H1 (cell line): Measurements from ENCODE around the gene ZBED4. TPM values are rescaled to one million over a fixed set of nuclear protein-coding genes. Genes with fewer than 3 reads are reported as not detected.
A peak's percentile ranks its signal among the peaks of the same experiment; 100 is the strongest.

Experiments used
- CTCF ChIA-PET: fragments of 300-600 bp; sonication (Branson Sonifier 250); formaldehyde crosslinking; loops from one replicate; lab custom pipeline; 2021; ENCODE audit not compliant: partially characterized antibody; lab: Charles Lee
- POLR2A ChIA-PET: fragments of 300-600 bp; sonication (Branson Sonifier 250); formaldehyde crosslinking; loops from one replicate; lab custom pipeline; 2021; ENCODE audit warnings: inconsistent platforms; ENCODE audit not compliant: partially characterized antibody; lab: Charles Lee
- DNase-seq, 2 experiments: peaks; one replicate each; pipeline versions ENCODE4 v3.0.0 to v3.0.0-alpha.2; 2010 to 2022; ENCODE audit warnings: low spot score in 2 of 2, low read depth in 1 of 2, mixed read lengths in 1 of 2
- FAIRE-seq: peaks from 2 replicates; lab custom pipeline; 2011; peaks lifted over from hg19 to GRCh38; lab: Jason Lieb, UNC
- H2AFZ ChIP-seq: 2 replicates; pipeline ENCODE4 v1.8.1; 2012; ENCODE audit warnings: low read length, inconsistent platforms
- H2AK5ac ChIP-seq: 2 replicates; pipeline ENCODE4 v1.6.1; 2013; ENCODE audit warnings: low read depth, low read length
- H2BK120ac ChIP-seq: replicated peaks from 2 replicates; pipeline ENCODE3; 2013; ENCODE audit warnings: low read depth, low read length, inconsistent platforms
- H2BK12ac ChIP-seq: 2 replicates; pipeline ENCODE4 v1.6.1; 2013; ENCODE audit warnings: low read depth, low read length
- H2BK15ac ChIP-seq: 2 replicates; pipeline ENCODE4 v1.6.1; 2013; ENCODE audit warnings: low read length
- H2BK20ac ChIP-seq: 2 replicates; pipeline ENCODE4 v1.6.1; 2013; ENCODE audit warnings: low read length
- H2BK5ac ChIP-seq: 2 replicates; pipeline ENCODE4 v1.6.1; 2013; ENCODE audit warnings: low read depth, low read length
- H3K14ac ChIP-seq: 2 replicates; pipeline ENCODE4 v1.6.1; 2013; ENCODE audit warnings: inconsistent platforms; ENCODE audit not compliant: insufficient read length
- H3K18ac ChIP-seq: 2 replicates; pipeline ENCODE4 v1.6.1; 2013; ENCODE audit warnings: low read length; ENCODE audit errors: extremely low read depth
- H3K23ac ChIP-seq: 2 replicates; pipeline ENCODE4 v1.6.1; 2013; ENCODE audit warnings: inconsistent platforms; ENCODE audit not compliant: insufficient read length
- H3K23me2 ChIP-seq: 2 replicates; pipeline ENCODE4 v1.6.1; 2013; ENCODE audit warnings: low read depth, low read length
- H3K27ac ChIP-seq: 2 replicates; pipeline ENCODE4 v1.6.1; 2011; ENCODE audit warnings: low read depth, low read length, inconsistent platforms
- H3K27me3 ChIP-seq, 4 experiments: replicated peaks in 1 of 4; 1 replicate in 1 of 4; 2 replicates in 3 of 4; pipeline versions ENCODE4 v1.6.1 to v1.8.1; 2011 to 2013; ENCODE audit warnings: low read length in 3 of 4, mild to moderate bottlenecking in 3 of 4, inconsistent platforms in 2 of 4, mixed read lengths in 2 of 4, moderate library complexity in 1 of 4; ENCODE audit not compliant: control insufficient read depth in 3 of 4, insufficient read depth in 3 of 4; ENCODE audit errors: extremely low read depth in 1 of 4
- H3K36me3 ChIP-seq, 4 experiments: 2 replicates each; pipeline versions ENCODE4 v1.6.1 to v1.8.1; 2011 to 2013; ENCODE audit warnings: mild to moderate bottlenecking in 4 of 4, low read length in 3 of 4, moderate library complexity in 2 of 4, control low read depth in 1 of 4, inconsistent platforms in 1 of 4; ENCODE audit not compliant: insufficient read depth in 4 of 4, control insufficient read depth in 2 of 4
- H3K4ac ChIP-seq: replicated peaks from 2 replicates; pipeline ENCODE3; 2013; ENCODE audit warnings: low read length, low read depth, mixed read lengths, inconsistent platforms; ENCODE audit not compliant: insufficient read length
- H3K4me1 ChIP-seq, 4 experiments: replicated peaks in 1 of 4; 1 replicate in 1 of 4; 2 replicates in 3 of 4; pipeline versions ENCODE4 v1.6.1 to v1.8.1; 2011 to 2013; ENCODE audit warnings: low read length in 3 of 4, inconsistent platforms in 2 of 4, mixed read lengths in 1 of 4; ENCODE audit not compliant: insufficient read depth in 4 of 4, control insufficient read depth in 3 of 4
- H3K4me2 ChIP-seq, 2 experiments: 2 replicates each; pipeline versions ENCODE4 v1.6.1 to v1.8.1; 2011 to 2013; ENCODE audit warnings: low read depth in 2 of 2, low read length in 2 of 2, control low read depth in 1 of 2, inconsistent platforms in 1 of 2, mild to moderate bottlenecking in 1 of 2; ENCODE audit not compliant: insufficient read depth in 1 of 2
- H3K4me3 ChIP-seq, 4 experiments: fragments of 200-600, 300-600 bp in 1 of 4; sonication (generic), shearing (Covaris generic), sonication (Bioruptor Twin) in 1 of 4; 2 replicates each; pipeline versions ENCODE4 v1.5.1 to v1.8.1; 2011 to 2016; ENCODE audit warnings: low read length in 4 of 4, low read depth in 3 of 4, control low read depth in 2 of 4, inconsistent platforms in 2 of 4, mild to moderate bottlenecking in 2 of 4, mixed read lengths in 1 of 4, moderate library complexity in 1 of 4; ENCODE audit not compliant: insufficient read depth in 2 of 4; ENCODE audit errors: extremely low read depth in 1 of 4
- H3K56ac ChIP-seq: replicated peaks from 2 replicates; pipeline ENCODE3; 2013; ENCODE audit warnings: low read depth, mild to moderate bottlenecking, mixed read lengths, low read length, inconsistent platforms; ENCODE audit not compliant: insufficient read length
- H3K79me1 ChIP-seq: 2 replicates; pipeline ENCODE4 v1.6.1; 2013; ENCODE audit warnings: low read depth, low read length, control low read depth
- H3K79me2 ChIP-seq, 2 experiments: 2 replicates each; pipeline versions ENCODE4 v1.6.1 to v1.8.1; 2012 to 2013; ENCODE audit warnings: low read length in 2 of 2, mild to moderate bottlenecking in 2 of 2, inconsistent platforms in 1 of 2; ENCODE audit not compliant: insufficient read depth in 2 of 2, control insufficient read depth in 1 of 2
- H3K9ac ChIP-seq, 4 experiments: replicated peaks in 1 of 4; 1 replicate in 1 of 4; 2 replicates in 3 of 4; pipeline versions ENCODE4 v1.6.1 to v1.8.1; 2011 to 2013; ENCODE audit warnings: low read depth in 3 of 4, low read length in 3 of 4, control low read depth in 2 of 4, mild to moderate bottlenecking in 2 of 4, moderate library complexity in 2 of 4, inconsistent platforms in 1 of 4; ENCODE audit errors: extremely low read depth in 1 of 4
- H3K9me3 ChIP-seq, 2 experiments: 2 replicates each; pipeline versions ENCODE4 v1.6.1 to v1.8.1; 2012 to 2013; ENCODE audit warnings: mild to moderate bottlenecking in 2 of 2, moderate library complexity in 2 of 2, control low read depth in 1 of 2, inconsistent platforms in 1 of 2, low read depth in 1 of 2, low read length in 1 of 2, mixed read lengths in 1 of 2; ENCODE audit not compliant: insufficient read depth in 2 of 2
- H4K20me1 ChIP-seq, 2 experiments: replicated peaks in 1 of 2; 2 replicates each; pipeline versions ENCODE3 to v1.8.1; 2011 to 2013; ENCODE audit warnings: inconsistent platforms in 2 of 2, low read length in 2 of 2, mild to moderate bottlenecking in 1 of 2; ENCODE audit not compliant: insufficient read depth in 2 of 2, control insufficient read depth in 1 of 2
- H4K5ac ChIP-seq: 2 replicates; pipeline ENCODE4 v1.6.1; 2013; ENCODE audit warnings: low read length, low read depth, mixed read lengths, inconsistent platforms; ENCODE audit not compliant: insufficient read length
- H4K8ac ChIP-seq: 2 replicates; pipeline ENCODE4 v1.8.0; 2013; ENCODE audit warnings: mild to moderate bottlenecking, moderate library complexity, low read length, inconsistent platforms; ENCODE audit not compliant: insufficient read depth; ENCODE audit errors: extremely low read depth
- H4K91ac ChIP-seq: replicated peaks from 2 replicates; pipeline ENCODE3; 2013; ENCODE audit warnings: low read length, mixed read lengths, inconsistent platforms; ENCODE audit not compliant: insufficient read length
- ASH2L ChIP-seq: fragments of 200-600, 300-600 bp; sonication (generic); IDR thresholded peaks from one replicate; pipeline ENCODE4 v1.7.1; 2017; ENCODE audit warnings: low read length
- BCL11A ChIP-seq, 2 experiments: IDR thresholded peaks; one replicate each; pipeline ENCODE4 v1.6.1; 2011; ENCODE audit warnings: low read depth in 2 of 2, low read length in 2 of 2, mild to moderate bottlenecking in 2 of 2
- BRCA1 ChIP-seq: IDR thresholded peaks from 2 replicates; pipeline ENCODE4 v1.6.1; 2012; ENCODE audit warnings: low read depth, low read length, improper control_type of control experiment
- CTCF ChIP-seq, 3 experiments: IDR thresholded peaks; 1 replicate in 2 of 3; 2 replicates in 1 of 3; pipeline versions ENCODE4 v1.5.1 to v1.6.1; 2011; ENCODE audit warnings: low read length in 3 of 3, mild to moderate bottlenecking in 3 of 3, inconsistent platforms in 2 of 3, low read depth in 1 of 3, moderate library complexity in 1 of 3; ENCODE audit not compliant: insufficient read depth in 1 of 3; ENCODE audit errors: control extremely low read depth in 1 of 3
- E2F6 ChIP-seq: IDR thresholded peaks from 2 replicates; pipeline ENCODE4 v1.6.1; 2012; ENCODE audit warnings: inconsistent platforms
- KDM4A ChIP-seq: IDR thresholded peaks from one replicate; pipeline ENCODE4 v1.7.1; 2012; ENCODE audit warnings: low read depth, mild to moderate bottlenecking, moderate library complexity, low read length, inconsistent platforms; ENCODE audit not compliant: severe bottlenecking
- RXRA ChIP-seq: IDR thresholded peaks from 2 replicates; pipeline ENCODE4 v1.6.1; 2011; ENCODE audit warnings: low read depth, mild to moderate bottlenecking, low read length, moderate library complexity; ENCODE audit not compliant: insufficient read depth
- WGBS, 2 experiments: shearing (Covaris generic) in 1 of 2; methylation state at CpG; one replicate each; pipeline versions ENCODE4 v1.1.6 to v1.1.7; 2013 to 2015; ENCODE audit warnings: low lambda C conversion rate in 2 of 2, mixed read lengths in 2 of 2, inconsistent platforms in 1 of 2, low coverage in 1 of 2, missing lambda C conversion rate in 1 of 2; ENCODE audit not compliant: insufficient replicate concordance in 2 of 2, insufficient coverage in 1 of 2, insufficient read length in 1 of 2; ENCODE audit errors: extremely low coverage in 1 of 2, missing lambda C conversion rate in 1 of 2; 5-methylcytosine and 5-hydroxymethylcytosine counted together
- polyA plus RNA-seq, 7 experiments: library from polyadenylated mRNA; depleted of rRNA in 3 of 7; stranded (reverse) in 5 of 7; unstranded in 2 of 7; fragments of >200 nt in 5 of 7; fragments of 200-250 nt in 2 of 7; gene quantifications; 1 replicate in 5 of 7; 2 replicates in 1 of 7; 4 replicates in 1 of 7; pipeline versions ENCODE4 v1.2.1 to v1.2.3, GENCODE V29; 2011 to 2013; ENCODE audit warnings: missing spikeins in 2 of 7, mixed read lengths in 2 of 7
- total RNA-seq: library from RNA; stranded (reverse); fragmentation: NEBNext Ultra II Directional; extraction: Animal tissue kit (Norgen Biotek cat#: 25700); gene quantifications from 2 replicates; pipeline ENCODE4 v1.2.1, GENCODE V29; 2021

The ZBED4 gene
- total and polyA plus RNA-seq, 2 of the 8 experiments (the other 6 are each of a cell fraction or from before 2014, with no cell fraction given), result 11.0 to 28.3 TPM

- Histone ChIP-seq H3K18ac (no peak overlapping the region), H2AK5ac (no peak overlapping the region), H3K79me2 (no peaks in the 10 kb centered on the region), H4K8ac (no peak overlapping the region), H4K91ac (no peak overlapping the region), H3K4me1 (peaks cover 0 to 5% (median 1%) of the 10 kb centered on the region in 4 experiments; a peak in 4 of 7 replicates), H4K20me1 (peaks cover 0 to 2% of the 10 kb centered on the region in 2 experiments), H3K9me3 (no peaks in the 10 kb centered on the region), H3K23ac (no peak overlapping the region), H3K23me2 (peaks cover 7% of the 10 kb centered on the region; the same call in 1 of the 2 replicates), H2BK15ac (no peak overlapping the region), H3K79me1 (no peaks in the 10 kb centered on the region), H3K36me3 (peaks cover 0 to 3% (median 2%) of the 10 kb centered on the region in 4 experiments; a peak in 2 of 8 replicates), H4K5ac (no peak overlapping the region), H2BK20ac (no peak overlapping the region), H3K27me3 (no peaks in the 10 kb centered on the region; a peak in 2 of 7 replicates), H3K14ac (no peak overlapping the region), H3K4ac (no peak overlapping the region), H3K4me2 (no peak overlapping the region), H2AFZ (no peak overlapping the region), H2BK12ac (no peak overlapping the region), H2BK5ac (no peak overlapping the region), H3K27ac (no peak overlapping the region), H3K56ac (no peak overlapping the region), H2BK120ac (no peak overlapping the region), H3K4me3 (no peak overlapping the region), H3K9ac (no peak overlapping the region)
- TF ChIP-seq ASH2L, result no peak
- TF ChIP-seq RXRA, result no peak
- TF ChIP-seq BCL11A (IDR thresholded peaks at IDR 0.05; ENCODE audit: low read depth in 2 of 2, low read length in 2 of 2), result no peak
- TF ChIP-seq CTCF (IDR thresholded peaks at IDR 0.05; ENCODE audit: control extremely low read depth in 1 of 3, insufficient read depth in 1 of 3, low read depth in 1 of 3, low read length in 3 of 3), result peak in 2 of 3 experiments; percentile 9 to 14; a peak in 1 of 4 replicates
- TF ChIP-seq E2F6, result no peak
- no peak for TF ChIP-seq BRCA1
- TF ChIP-seq KDM4A, result no peak
- WGBS, 2 experiments, result 85% methylated on average over 16 of the region's 16 CpGs; no CpG with 5 or more reads in 1 of the 2 experiments
- no peak for FAIRE-seq
- ChIA-PET CTCF (interaction anchor here (0.9 to 1.0 kb wide), 2 partner anchors 107 to 120 kb away, joined by 3 read pairs; no protein-coding TSS in a partner anchor), POLR2A (interaction anchor here (1.4 kb wide), 1 partner anchor 13 kb away, joined by 3 read pairs; no protein-coding TSS in a partner anchor)
- no peak for DNase-seq
Measured at GRCh38 chr22:49923445-49923844, 69.8 kb downstream of the ZBED4 start.
